GM19099 (cell line): ENCODE results near the gene SLC9A5.

Experiments
- POLR2A ChIP-seq: IDR thresholded peaks from 3 replicates; pipeline ENCODE4 v1.6.1; 2011; ENCODE audit warnings: low read depth; ENCODE audit not compliant: insufficient read length; ENCODE audit errors: extremely low read depth

Gene SLC9A5

GRCh38 chr16:67294171-67294757 is 45.5 kb downstream of the SLC9A5 start:
- no peak for TF ChIP-seq POLR2A

- no peak for TF ChIP-seq POLR2A
Observed at GRCh38 chr16:67294938-67295361, 46.2 kb downstream of the SLC9A5 start.

- TF ChIP-seq POLR2A, result no peak
Observed at GRCh38 chr16:67296420-67296819, 47.6 kb downstream of the SLC9A5 start.

- TF ChIP-seq POLR2A, result no peak
Observed at GRCh38 chr16:67298277-67298676, 49.5 kb downstream of the SLC9A5 start.

- no peak for TF ChIP-seq POLR2A
Observed at GRCh38 chr16:67299269-67299668, 50.5 kb downstream of the SLC9A5 start.

GRCh38 chr16:67301080-67301782 is 52.5 kb downstream of the SLC9A5 start:
- TF ChIP-seq POLR2A, result no peak

GRCh38 chr16:67302076-67302475 is 53.3 kb downstream of the SLC9A5 start:
- TF ChIP-seq POLR2A, result no peak

GRCh38 chr16:67302970-67303369 is 54.2 kb downstream of the SLC9A5 start:
- TF ChIP-seq POLR2A, result no peak

GRCh38 chr16:67304020-67304419 is 55.2 kb downstream of the SLC9A5 start:
- TF ChIP-seq POLR2A, result no peak

GRCh38 chr16:67305216-67306071 is 56.7 kb downstream of the SLC9A5 start:
- no peak for TF ChIP-seq POLR2A

- no peak for TF ChIP-seq POLR2A
Observed at GRCh38 chr16:67310561-67310960, 61.8 kb downstream of the SLC9A5 start.

- no peak for TF ChIP-seq POLR2A
Observed at GRCh38 chr16:67311607-67312488, 63.1 kb downstream of the SLC9A5 start.

- no peak for TF ChIP-seq POLR2A
Observed at GRCh38 chr16:67312719-67313118, 63.9 kb downstream of the SLC9A5 start.

GRCh38 chr16:67317853-67318252 is 69.1 kb downstream of the SLC9A5 start:
- no peak for TF ChIP-seq POLR2A
